GM23338 (cell line): ENCODE results near the gene CHAT. TPM values are rescaled to one million over a fixed set of nuclear protein-coding genes. Genes with fewer than 3 reads are reported as not detected.

Experiments
- ATAC-seq: fragments of 200-7000 bp; cut with Tn5 transposase; 3 replicates; pipeline ENCODE4 v1.9.1; 2020
- DNase-seq: peaks from one replicate; pipeline ENCODE4 v3.0.0-alpha.2; 2015; ENCODE audit warnings: low spot score
- H2AFZ ChIP-seq: fragments of 200-600 bp; sonication (generic); 2 replicates; pipeline ENCODE4 v1.8.0; 2016; ENCODE audit warnings: antibody characterized with exemption, mild to moderate bottlenecking, moderate library complexity
- H3F3A ChIP-seq: fragments of 200-600 bp; sonication (generic); replicated peaks from 2 replicates; pipeline ENCODE4 v1.8.0; 2017; ENCODE audit warnings: antibody characterized with exemption, mixed run types, low read depth
- H3K27ac ChIP-seq: fragments of 200-600 bp; sonication (generic); 2 replicates; pipeline ENCODE4 v1.6.1; 2016; ENCODE audit warnings: low read depth
- H3K27me3 ChIP-seq: fragments of 200-600 bp; sonication (generic); 2 replicates; pipeline ENCODE4 v1.8.0; 2016; ENCODE audit warnings: mild to moderate bottlenecking, mixed run types, moderate library complexity; ENCODE audit not compliant: insufficient read depth
- H3K36me3 ChIP-seq: fragments of 200-600 bp; sonication (generic); 2 replicates; pipeline ENCODE4 v1.8.0; 2016; ENCODE audit warnings: mild to moderate bottlenecking; ENCODE audit not compliant: insufficient read depth
- H3K4me1 ChIP-seq: fragments of 200-600 bp; sonication (generic); 2 replicates; pipeline ENCODE4 v1.8.0; 2016; ENCODE audit warnings: mild to moderate bottlenecking, moderate library complexity; ENCODE audit not compliant: insufficient read depth
- H3K4me2 ChIP-seq: fragments of 200-600 bp; sonication (generic); 2 replicates; pipeline ENCODE4 v1.7.1; 2017; ENCODE audit warnings: mixed run types
- H3K4me3 ChIP-seq: fragments of 200-600 bp; sonication (generic); 2 replicates; pipeline ENCODE4 v1.6.1; 2016; ENCODE audit warnings: mixed run types
- H3K79me2 ChIP-seq: fragments of 200-600 bp; sonication (generic); replicated peaks from 2 replicates; pipeline ENCODE4 v1.8.0; 2017; ENCODE audit warnings: mild to moderate bottlenecking; ENCODE audit not compliant: insufficient read depth
- H3K9me2 ChIP-seq: fragments of 200-600 bp; sonication (generic); 2 replicates; pipeline ENCODE4 v1.8.0; 2017; ENCODE audit not compliant: insufficient read depth
- H4K20me1 ChIP-seq: fragments of 200-600 bp; sonication (generic); replicated peaks from 2 replicates; pipeline ENCODE4 v1.8.0; 2017; ENCODE audit warnings: mild to moderate bottlenecking; ENCODE audit not compliant: insufficient read depth
- H3K27ac Mint-ChIP-seq: 2 replicates; pipeline ENCODE4 v1.8.0; 2020; ENCODE audit warnings: inconsistent platforms, mild to moderate bottlenecking, moderate library complexity, mixed read lengths
- H3K27me3 Mint-ChIP-seq: 3 replicates; pipeline ENCODE4 v1.8.0; 2022; ENCODE audit warnings: low read depth, mild to moderate bottlenecking, moderate library complexity, mixed read lengths, inconsistent platforms; ENCODE audit not compliant: insufficient read depth, poor library complexity
- H3K36me3 Mint-ChIP-seq: 3 replicates; pipeline ENCODE4 v1.8.0; 2021; ENCODE audit warnings: low read depth, mild to moderate bottlenecking, inconsistent platforms, moderate library complexity, mixed read lengths
- H3K4me1 Mint-ChIP-seq: 3 replicates; pipeline ENCODE4 v1.8.0; 2020; ENCODE audit warnings: mild to moderate bottlenecking, inconsistent platforms, mixed read lengths
- H3K4me3 Mint-ChIP-seq: 3 replicates; pipeline ENCODE4 v1.8.0; 2021; ENCODE audit warnings: moderate library complexity, mild to moderate bottlenecking, inconsistent platforms, mixed read lengths
- H3K9me3 Mint-ChIP-seq: 3 replicates; pipeline ENCODE4 v1.8.0; 2020; ENCODE audit warnings: moderate library complexity, mild to moderate bottlenecking, inconsistent platforms, mixed read lengths
- CREB1 ChIP-seq: fragments of 250-450 bp; sonication (Bioruptor Pico); IDR thresholded peaks from 2 replicates; pipeline ENCODE4 v1.5.0; 2020; ENCODE audit warnings: low read depth, mild to moderate bottlenecking, moderate library complexity
- EZH2 ChIP-seq: fragments of 200-600 bp; sonication (generic); IDR thresholded peaks from one replicate; pipeline ENCODE4 v1.8.0; 2017; ENCODE audit warnings: antibody characterized with exemption, mild to moderate bottlenecking, low read depth; ENCODE audit not compliant: unreplicated experiment
- EZH2phosphoT487 ChIP-seq: fragments of 200-600 bp; sonication (generic); IDR thresholded peaks from one replicate; pipeline ENCODE4 v1.8.1; 2018; ENCODE audit warnings: antibody characterized with exemption; ENCODE audit not compliant: unreplicated experiment
- JUNB ChIP-seq: IDR thresholded peaks from one replicate; pipeline ENCODE4 v1.6.1; 2016; ENCODE audit warnings: antibody characterized with exemption; ENCODE audit not compliant: unreplicated experiment
- NANOG ChIP-seq: IDR thresholded peaks from 2 replicates; pipeline ENCODE4 v1.6.1; 2016; ENCODE audit warnings: antibody characterized with exemption, borderline replicate concordance
- POLR2AphosphoS5 ChIP-seq: IDR thresholded peaks from 2 replicates; pipeline ENCODE4 v1.6.1; 2016; ENCODE audit warnings: antibody characterized with exemption, low read depth
- REST ChIP-seq: IDR thresholded peaks from one replicate; pipeline ENCODE4 v1.6.1; 2018; ENCODE audit warnings: antibody characterized with exemption; ENCODE audit not compliant: unreplicated experiment
- STAT1 ChIP-seq: IDR thresholded peaks from one replicate; pipeline ENCODE4 v1.6.1; 2016; ENCODE audit warnings: antibody characterized with exemption; ENCODE audit not compliant: unreplicated experiment
- ZNF114 ChIP-seq: fragments of 250-450 bp; sonication (Bioruptor Pico); IDR thresholded peaks from 2 replicates; pipeline ENCODE4 v1.5.0; 2020; ENCODE audit warnings: mild to moderate bottlenecking, moderate library complexity
- ZNF331 ChIP-seq: fragments of 250-450 bp; sonication (Bioruptor Pico); IDR thresholded peaks from 2 replicates; pipeline ENCODE4 v1.5.0; 2020; ENCODE audit warnings: low read depth, mild to moderate bottlenecking, moderate library complexity
- polyA plus RNA-seq: library from polyadenylated mRNA; unstranded; fragments of >200 nt; fragmentation: Nextera tagmentation; extraction: Ambion mirVana; gene quantifications from 2 replicates; pipeline ENCODE4 v1.2.1, GENCODE V29; 2016
- total RNA-seq: library from RNA; depleted of rRNA; stranded (reverse); fragments of >200 nt; shearing (Covaris generic); gene quantifications from 2 replicates; pipeline ENCODE4 v1.2.3, GENCODE V29; 2014
- TF ChIP-seq, protein P1 (sequence below): IDR thresholded peaks from 2 replicates; pipeline ENCODE4 v1.6.1; 2016; ENCODE audit warnings: antibody characterized with exemption
- TF ChIP-seq, protein P2 (sequence below), 2 experiments: fragments of 200-600 bp in 1 of 2; sonication (generic) in 1 of 2; conservative IDR thresholded peaks; 2 replicates each; pipeline versions ENCODE4 v1.5.1 to v1.6.1; 2016 to 2017; ENCODE audit warnings: antibody characterized with exemption in 2 of 2, low read depth in 2 of 2, mild to moderate bottlenecking in 2 of 2, moderate library complexity in 1 of 2
- TF ChIP-seq, protein P3 (sequence below): fragments of 250-450 bp; sonication (Bioruptor Pico); IDR thresholded peaks from 2 replicates; pipeline ENCODE4 v1.5.0; 2020; ENCODE audit warnings: mild to moderate bottlenecking, moderate library complexity

The CHAT gene
- total and polyA plus RNA-seq, 2 experiments from 2014 or later: not detected

DNA sequence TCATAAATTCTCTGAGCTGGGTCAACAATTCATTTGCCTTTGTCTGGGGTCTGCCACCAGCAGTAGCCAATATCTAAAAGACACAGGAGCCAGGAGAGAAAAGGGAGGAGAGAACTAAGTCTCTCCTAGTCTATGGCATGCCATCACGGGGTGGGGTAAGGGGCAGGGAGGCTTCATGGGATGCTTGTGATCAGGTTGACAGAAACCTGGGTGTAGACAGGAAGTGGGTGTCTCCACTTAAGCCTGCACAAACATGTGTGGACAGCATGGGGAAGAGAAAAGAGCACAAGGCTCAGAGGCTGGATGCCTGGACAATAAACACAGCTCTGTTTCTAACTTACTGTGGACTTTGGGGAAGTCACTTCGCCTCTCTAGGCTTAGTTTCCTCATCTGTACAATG lies 54.2 kb downstream of the CHAT start:
- Histone ChIP-seq H3K36me3 (no peaks in the 10 kb centered on the region), H3K27me3 (peaks cover 11% of the 10 kb centered on the region; the same call in 1 of the 2 replicates), H3F3A (no peaks in the 10 kb centered on the region), H3K79me2 (no peaks in the 10 kb centered on the region), H3K4me3 (no peak overlapping the region), H2AFZ (no peak overlapping the region), H3K27ac (no peak overlapping the region), H3K4me2 (no peak overlapping the region), H3K4me1 (no peaks in the 10 kb centered on the region), H4K20me1 (no peaks in the 10 kb centered on the region), H3K9me2 (no peaks in the 10 kb centered on the region)
- TF ChIP-seq, protein P1, sequence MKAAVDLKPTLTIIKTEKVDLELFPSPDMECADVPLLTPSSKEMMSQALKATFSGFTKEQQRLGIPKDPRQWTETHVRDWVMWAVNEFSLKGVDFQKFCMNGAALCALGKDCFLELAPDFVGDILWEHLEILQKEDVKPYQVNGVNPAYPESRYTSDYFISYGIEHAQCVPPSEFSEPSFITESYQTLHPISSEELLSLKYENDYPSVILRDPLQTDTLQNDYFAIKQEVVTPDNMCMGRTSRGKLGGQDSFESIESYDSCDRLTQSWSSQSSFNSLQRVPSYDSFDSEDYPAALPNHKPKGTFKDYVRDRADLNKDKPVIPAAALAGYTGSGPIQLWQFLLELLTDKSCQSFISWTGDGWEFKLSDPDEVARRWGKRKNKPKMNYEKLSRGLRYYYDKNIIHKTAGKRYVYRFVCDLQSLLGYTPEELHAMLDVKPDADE: no peak
- TF ChIP-seq ZNF331 (CRISPR knock-in tag) (no peak), JUNB (no peak), ZNF114 (CRISPR knock-in tag) (no peak), STAT1 (no peak), EZH2phosphoT487 (no peak), NANOG (no peak), REST (no peak), CREB1 (CRISPR knock-in tag) (no peak), EZH2 (no peak), POLR2AphosphoS5 (no peak)
- TF ChIP-seq, protein P2, sequence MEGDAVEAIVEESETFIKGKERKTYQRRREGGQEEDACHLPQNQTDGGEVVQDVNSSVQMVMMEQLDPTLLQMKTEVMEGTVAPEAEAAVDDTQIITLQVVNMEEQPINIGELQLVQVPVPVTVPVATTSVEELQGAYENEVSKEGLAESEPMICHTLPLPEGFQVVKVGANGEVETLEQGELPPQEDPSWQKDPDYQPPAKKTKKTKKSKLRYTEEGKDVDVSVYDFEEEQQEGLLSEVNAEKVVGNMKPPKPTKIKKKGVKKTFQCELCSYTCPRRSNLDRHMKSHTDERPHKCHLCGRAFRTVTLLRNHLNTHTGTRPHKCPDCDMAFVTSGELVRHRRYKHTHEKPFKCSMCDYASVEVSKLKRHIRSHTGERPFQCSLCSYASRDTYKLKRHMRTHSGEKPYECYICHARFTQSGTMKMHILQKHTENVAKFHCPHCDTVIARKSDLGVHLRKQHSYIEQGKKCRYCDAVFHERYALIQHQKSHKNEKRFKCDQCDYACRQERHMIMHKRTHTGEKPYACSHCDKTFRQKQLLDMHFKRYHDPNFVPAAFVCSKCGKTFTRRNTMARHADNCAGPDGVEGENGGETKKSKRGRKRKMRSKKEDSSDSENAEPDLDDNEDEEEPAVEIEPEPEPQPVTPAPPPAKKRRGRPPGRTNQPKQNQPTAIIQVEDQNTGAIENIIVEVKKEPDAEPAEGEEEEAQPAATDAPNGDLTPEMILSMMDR (conservative IDR thresholded peaks at IDR 0.05; ENCODE audit: low read depth in 2 of 2): no peak
- TF ChIP-seq, protein P3, sequence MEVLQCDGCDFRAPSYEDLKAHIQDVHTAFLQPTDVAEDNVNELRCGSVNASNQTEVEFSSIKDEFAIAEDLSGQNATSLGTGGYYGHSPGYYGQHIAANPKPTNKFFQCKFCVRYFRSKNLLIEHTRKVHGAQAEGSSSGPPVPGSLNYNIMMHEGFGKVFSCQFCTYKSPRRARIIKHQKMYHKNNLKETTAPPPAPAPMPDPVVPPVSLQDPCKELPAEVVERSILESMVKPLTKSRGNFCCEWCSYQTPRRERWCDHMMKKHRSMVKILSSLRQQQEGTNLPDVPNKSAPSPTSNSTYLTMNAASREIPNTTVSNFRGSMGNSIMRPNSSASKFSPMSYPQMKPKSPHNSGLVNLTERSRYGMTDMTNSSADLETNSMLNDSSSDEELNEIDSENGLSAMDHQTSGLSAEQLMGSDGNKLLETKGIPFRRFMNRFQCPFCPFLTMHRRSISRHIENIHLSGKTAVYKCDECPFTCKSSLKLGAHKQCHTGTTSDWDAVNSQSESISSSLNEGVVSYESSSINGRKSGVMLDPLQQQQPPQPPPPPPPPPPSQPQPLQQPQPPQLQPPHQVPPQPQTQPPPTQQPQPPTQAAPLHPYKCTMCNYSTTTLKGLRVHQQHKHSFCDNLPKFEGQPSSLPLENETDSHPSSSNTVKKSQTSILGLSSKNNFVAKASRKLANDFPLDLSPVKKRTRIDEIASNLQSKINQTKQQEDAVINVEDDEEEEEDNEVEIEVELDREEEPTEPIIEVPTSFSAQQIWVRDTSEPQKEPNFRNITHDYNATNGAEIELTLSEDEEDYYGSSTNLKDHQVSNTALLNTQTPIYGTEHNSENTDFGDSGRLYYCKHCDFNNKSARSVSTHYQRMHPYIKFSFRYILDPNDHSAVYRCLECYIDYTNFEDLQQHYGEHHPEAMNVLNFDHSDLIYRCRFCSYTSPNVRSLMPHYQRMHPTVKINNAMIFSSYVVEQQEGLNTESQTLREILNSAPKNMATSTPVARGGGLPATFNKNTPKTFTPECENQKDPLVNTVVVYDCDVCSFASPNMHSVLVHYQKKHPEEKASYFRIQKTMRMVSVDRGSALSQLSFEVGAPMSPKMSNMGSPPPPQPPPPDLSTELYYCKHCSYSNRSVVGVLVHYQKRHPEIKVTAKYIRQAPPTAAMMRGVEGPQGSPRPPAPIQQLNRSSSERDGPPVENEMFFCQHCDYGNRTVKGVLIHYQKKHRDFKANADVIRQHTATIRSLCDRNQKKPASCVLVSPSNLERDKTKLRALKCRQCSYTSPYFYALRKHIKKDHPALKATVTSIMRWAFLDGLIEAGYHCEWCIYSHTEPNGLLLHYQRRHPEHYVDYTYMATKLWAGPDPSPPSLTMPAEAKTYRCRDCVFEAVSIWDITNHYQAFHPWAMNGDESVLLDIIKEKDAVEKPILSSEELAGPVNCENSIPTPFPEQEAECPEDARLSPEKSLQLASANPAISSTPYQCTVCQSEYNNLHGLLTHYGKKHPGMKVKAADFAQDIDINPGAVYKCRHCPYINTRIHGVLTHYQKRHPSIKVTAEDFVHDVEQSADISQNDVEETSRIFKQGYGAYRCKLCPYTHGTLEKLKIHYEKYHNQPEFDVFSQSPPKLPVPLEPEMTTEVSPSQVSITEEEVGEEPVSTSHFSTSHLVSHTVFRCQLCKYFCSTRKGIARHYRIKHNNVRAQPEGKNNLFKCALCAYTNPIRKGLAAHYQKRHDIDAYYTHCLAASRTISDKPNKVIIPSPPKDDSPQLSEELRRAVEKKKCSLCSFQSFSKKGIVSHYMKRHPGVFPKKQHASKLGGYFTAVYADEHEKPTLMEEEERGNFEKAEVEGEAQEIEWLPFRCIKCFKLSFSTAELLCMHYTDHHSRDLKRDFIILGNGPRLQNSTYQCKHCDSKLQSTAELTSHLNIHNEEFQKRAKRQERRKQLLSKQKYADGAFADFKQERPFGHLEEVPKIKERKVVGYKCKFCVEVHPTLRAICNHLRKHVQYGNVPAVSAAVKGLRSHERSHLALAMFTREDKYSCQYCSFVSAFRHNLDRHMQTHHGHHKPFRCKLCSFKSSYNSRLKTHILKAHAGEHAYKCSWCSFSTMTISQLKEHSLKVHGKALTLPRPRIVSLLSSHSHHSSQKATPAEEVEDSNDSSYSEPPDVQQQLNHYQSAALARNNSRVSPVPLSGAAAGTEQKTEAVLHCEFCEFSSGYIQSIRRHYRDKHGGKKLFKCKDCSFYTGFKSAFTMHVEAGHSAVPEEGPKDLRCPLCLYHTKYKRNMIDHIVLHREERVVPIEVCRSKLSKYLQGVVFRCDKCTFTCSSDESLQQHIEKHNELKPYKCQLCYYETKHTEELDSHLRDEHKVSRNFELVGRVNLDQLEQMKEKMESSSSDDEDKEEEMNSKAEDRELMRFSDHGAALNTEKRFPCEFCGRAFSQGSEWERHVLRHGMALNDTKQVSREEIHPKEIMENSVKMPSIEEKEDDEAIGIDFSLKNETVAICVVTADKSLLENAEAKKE (CRISPR knock-in tag): no peak
- ATAC-seq (no peak), DNase-seq (no peak)
- H3K27me3 Mint-ChIP-seq: peaks cover 5% of the 10 kb centered on the region
- no peaks in the 10 kb centered on the region for H3K9me3 Mint-ChIP-seq
- no peaks in the 10 kb centered on the region for H3K36me3 Mint-ChIP-seq
- peaks cover 2% of the 10 kb centered on the region; the same call in 1 of the 3 replicates for H3K4me1 Mint-ChIP-seq
- no peak overlapping the region for H3K27ac Mint-ChIP-seq
- H3K4me3 Mint-ChIP-seq: no peak overlapping the region
